IPS-11a (cell line): ENCODE measurements around the gene BOD1L1.

ENCODE experiments used
- H3K4me3 ChIP-seq: one replicate; pipeline ENCODE4 v1.5.1; 2013; ENCODE audit warnings: low read depth, low read length, control low read depth

The BOD1L1 gene

GRCh38 chr4:13626492-13627177 is 890 bp downstream of the BOD1L1 start:
- H3K4me3 ChIP-seq: peak overlapping the region; percentile 99

- H3K4me3 ChIP-seq: no peak overlapping the region
These were observed 9.2 kb downstream of the BOD1L1 start for GRCh38 chr4:13618212-13618806.

GRCh38 chr4:13617801-13618200 is 9.7 kb downstream of the BOD1L1 start:
- no peak overlapping the region for H3K4me3 ChIP-seq

- no peak overlapping the region for H3K4me3 ChIP-seq
These were observed 10.9 kb downstream of the BOD1L1 start for GRCh38 chr4:13616597-13616996.

GRCh38 chr4:13615161-13615560 is 12.4 kb downstream of the BOD1L1 start:
- no peak overlapping the region for H3K4me3 ChIP-seq

GRCh38 chr4:13612569-13612968 is 15.0 kb downstream of the BOD1L1 start:
- H3K4me3 ChIP-seq: no peak overlapping the region

- no peak overlapping the region for H3K4me3 ChIP-seq
These were observed 16.2 kb downstream of the BOD1L1 start for GRCh38 chr4:13611283-13611842.

- no peak overlapping the region for H3K4me3 ChIP-seq
These were observed 22.2 kb downstream of the BOD1L1 start for GRCh38 chr4:13605330-13605729.

- H3K4me3 ChIP-seq: no peak overlapping the region
These were observed 25.7 kb downstream of the BOD1L1 start for GRCh38 chr4:13601848-13602247.

GRCh38 chr4:13601048-13601447 is 26.5 kb downstream of the BOD1L1 start:
- no peak overlapping the region for H3K4me3 ChIP-seq

GRCh38 chr4:13599159-13599558 is 28.4 kb downstream of the BOD1L1 start:
- no peak overlapping the region for H3K4me3 ChIP-seq

- H3K4me3 ChIP-seq: no peak overlapping the region
These were observed 29.9 kb downstream of the BOD1L1 start for GRCh38 chr4:13597604-13598003.

- no peak overlapping the region for H3K4me3 ChIP-seq
These were observed 30.4 kb downstream of the BOD1L1 start for GRCh38 chr4:13597141-13597540.

GRCh38 chr4:13592220-13592619 is 35.3 kb downstream of the BOD1L1 start:
- H3K4me3 ChIP-seq: no peak overlapping the region

- H3K4me3 ChIP-seq: no peak overlapping the region
These were observed 36.8 kb downstream of the BOD1L1 start for GRCh38 chr4:13590766-13591165.

- H3K4me3 ChIP-seq: no peak overlapping the region
These were observed 38.6 kb downstream of the BOD1L1 start for GRCh38 chr4:13588954-13589353.

GRCh38 chr4:13584481-13584880 is 43.0 kb downstream of the BOD1L1 start:
- H3K4me3 ChIP-seq: no peak overlapping the region

- H3K4me3 ChIP-seq: no peak overlapping the region
These were observed 47.5 kb downstream of the BOD1L1 start for GRCh38 chr4:13580036-13580435.

- H3K4me3 ChIP-seq: no peak overlapping the region
These were observed 49.9 kb downstream of the BOD1L1 start for GRCh38 chr4:13577660-13578059.

GRCh38 chr4:13570916-13571315 is 56.6 kb downstream of the BOD1L1 start:
- H3K4me3 ChIP-seq: no peak overlapping the region

- H3K4me3 ChIP-seq: no peak overlapping the region
These were observed 60.4 kb downstream of the BOD1L1 start for GRCh38 chr4:13567125-13567524.

GRCh38 chr4:13562876-13563275 is 64.6 kb downstream of the BOD1L1 start:
- H3K4me3 ChIP-seq: no peak overlapping the region
